KBM-7 (cell line): ENCODE data around the gene MSL3.
A peak's percentile ranks its signal among the peaks of the same experiment; 100 is the strongest.

Source experiments
- DNase-seq: peaks from one replicate; pipeline ENCODE4 v3.0.0-alpha.2; 2015
- in situ Hi-C: fragments of 300-500 bp; cut with MboI; formaldehyde crosslinking; loops from 2 replicates; pipeline ENCODE4 v1.14.3; 2020; ENCODE audit warnings: low sequenced_read_pairs, low pct_unique_long_range_greater_than_20kb, mixed read lengths

The MSL3 gene

GRCh38 chrX:11757719-11758399 lies at the start of gene MSL3:
MSL3 (plus strand) TSS chrX:11758237; CDS start chrX:11758264, 27 bp downstream.
- peak; percentile 67 for DNase-seq
- in situ Hi-C loops, result loop anchor here (25.0 kb wide), 1 partner anchor 221 kb away; no protein-coding TSS in a partner anchor

- in situ Hi-C loops, result no loop called here
- no peak for DNase-seq
Observed at GRCh38 chrX:11722304-11722703, 35.7 kb upstream of the MSL3 start.

- DNase-seq, result peak; percentile 50
- in situ Hi-C loops, result no loop called here
Observed at GRCh38 chrX:11724122-11725017, 33.7 kb upstream of the MSL3 start.

DNA sequence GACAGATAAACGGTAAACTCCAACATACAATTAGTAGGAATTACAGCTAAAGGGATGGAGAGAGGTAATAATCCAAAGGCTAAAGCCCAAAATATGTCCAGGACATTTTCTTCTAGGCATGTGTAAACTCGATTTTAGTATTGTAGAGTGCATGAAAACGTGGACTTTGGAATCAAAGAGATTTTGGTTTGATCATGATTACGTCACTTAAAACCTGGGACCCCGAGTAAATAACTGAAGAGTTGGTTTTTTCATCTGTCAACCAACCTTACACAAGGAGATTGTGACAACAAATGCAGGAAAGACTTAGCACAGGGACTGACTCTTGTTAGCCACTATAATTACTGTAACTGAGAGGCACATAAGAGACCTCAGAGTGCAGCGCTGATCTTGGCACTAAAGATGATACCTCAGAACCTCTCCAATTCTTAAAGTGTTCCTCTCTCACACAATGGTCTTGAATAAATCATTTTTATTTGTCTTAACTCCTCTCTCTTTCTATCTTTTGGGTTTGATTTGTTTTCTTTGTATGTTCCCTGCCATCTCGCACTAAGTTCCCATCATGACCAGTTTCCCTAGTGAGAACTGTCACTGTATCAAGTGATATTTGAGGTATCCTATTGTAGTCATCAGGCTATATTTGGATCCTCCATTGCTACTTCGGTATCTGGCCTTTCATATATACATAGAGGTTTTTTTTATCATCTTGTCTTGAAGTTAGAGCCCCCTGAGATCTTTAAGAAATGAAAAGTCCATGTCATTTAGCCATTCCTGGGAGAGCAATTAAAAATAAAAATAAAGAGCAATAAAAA lies 32.2 kb upstream of the MSL3 start:
- DNase-seq, result no peak
- in situ Hi-C loops, result no loop called here

DNA sequence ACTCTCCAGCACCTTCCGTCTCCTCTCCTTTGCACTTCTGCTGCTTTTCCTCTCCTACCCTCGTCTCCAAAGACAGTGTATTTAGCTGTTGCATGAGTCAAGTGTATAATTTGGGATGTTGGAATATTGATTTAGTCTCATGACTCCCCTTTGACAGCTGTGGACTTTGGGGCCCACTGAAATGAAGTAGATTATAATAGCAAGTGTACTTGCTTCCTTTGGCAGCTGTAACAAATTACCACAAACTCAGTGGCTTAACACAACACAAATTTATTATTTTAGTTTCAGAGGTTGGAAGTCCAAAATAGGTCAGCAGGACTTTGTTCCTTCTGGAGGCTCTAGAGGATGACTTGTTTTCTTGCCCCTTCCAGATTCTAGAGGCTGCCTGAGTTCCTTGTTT lies 29.5 kb upstream of the MSL3 start:
- in situ Hi-C loops, result no loop called here

GRCh38 chrX:11733614-11734013 lies 24.4 kb upstream of the MSL3 start:
- in situ Hi-C loops, result no loop called here

More for the DNA sequence above, 29.5 kb upstream of the MSL3 start:
- no peak for DNase-seq

DNA sequence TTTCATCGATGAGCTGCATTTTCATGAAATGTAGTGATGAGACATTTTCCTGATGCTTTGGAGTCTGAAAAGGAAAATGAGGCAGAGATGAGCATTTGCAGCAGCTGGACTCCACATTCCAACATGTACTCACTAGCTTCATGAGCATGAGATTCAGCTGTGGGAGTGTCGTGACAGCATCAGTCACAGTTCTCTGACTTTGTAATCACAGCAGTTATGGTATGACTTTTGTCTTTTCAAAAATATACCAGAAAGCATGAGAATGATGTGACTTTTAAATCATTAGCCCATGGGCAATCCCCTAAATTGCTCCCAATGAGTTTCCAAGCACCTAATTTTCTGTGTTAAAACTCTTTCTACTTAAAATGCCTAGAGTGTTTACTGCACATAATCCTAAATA lies 18.3 kb upstream of the MSL3 start:
- no peak for DNase-seq
- in situ Hi-C loops, result no loop called here

More at GRCh38 chrX:11733614-11734013, 24.4 kb upstream of the MSL3 start:
- DNase-seq, result no peak

DNA sequence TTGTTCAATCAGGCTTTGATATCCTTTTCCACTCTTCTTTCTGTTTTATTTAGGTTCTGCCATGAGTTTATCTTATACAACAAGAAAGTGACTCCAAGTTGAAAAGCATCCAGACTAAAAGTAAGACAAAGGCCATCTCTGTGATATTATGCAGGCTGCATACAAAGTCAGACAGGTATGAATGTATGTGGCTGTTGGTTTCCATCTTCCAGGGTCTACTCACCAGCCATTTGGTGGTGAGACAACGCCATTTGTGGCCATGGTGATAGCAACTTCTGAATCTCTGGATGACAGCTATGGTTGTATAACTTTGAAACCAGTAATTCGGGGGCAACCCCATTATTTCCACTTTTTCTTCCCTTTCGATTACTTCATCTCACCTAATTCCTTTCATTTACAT lies 17.2 kb upstream of the MSL3 start:
- in situ Hi-C loops, result no loop called here
- DNase-seq, result no peak

DNA sequence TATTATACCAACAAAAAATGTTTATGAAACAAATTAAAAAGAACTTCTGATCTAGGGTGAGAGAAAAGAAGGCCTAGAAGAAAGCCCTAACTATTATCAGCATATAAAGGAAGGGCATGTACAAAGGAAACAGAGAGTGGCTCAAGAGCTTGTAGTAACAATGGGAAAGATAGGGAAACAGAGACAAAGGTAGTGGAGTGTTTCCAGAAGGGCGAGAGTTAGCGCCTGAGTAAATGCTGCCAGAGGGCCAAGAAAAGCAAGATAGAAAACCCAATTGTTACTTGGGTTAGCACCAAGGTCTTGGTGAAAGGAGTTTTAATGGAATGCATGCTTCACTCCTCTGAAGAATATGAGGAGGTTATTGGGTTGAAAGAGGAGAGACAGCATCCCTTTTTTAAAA lies 16.5 kb upstream of the MSL3 start:
- no peak for DNase-seq
- in situ Hi-C loops, result no loop called here

DNA sequence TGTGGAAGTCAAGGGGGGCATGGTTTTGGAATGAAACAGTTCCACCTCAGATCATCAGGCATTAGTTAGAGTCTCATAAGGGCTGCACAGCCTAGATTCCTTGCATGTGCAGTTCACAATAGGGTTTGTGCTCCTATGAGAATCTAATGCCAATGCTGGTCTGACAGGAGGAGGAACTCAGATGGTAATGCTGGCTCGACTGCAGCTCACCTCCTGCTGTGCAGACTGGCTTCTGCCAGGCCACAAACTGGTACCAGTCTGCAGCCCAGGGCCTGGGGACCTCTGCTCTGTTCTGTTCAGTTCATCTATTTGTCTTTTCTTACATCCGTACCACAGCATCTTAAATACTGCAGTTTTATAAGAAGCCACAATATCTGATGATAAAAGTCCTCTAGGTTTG lies 12.2 kb upstream of the MSL3 start:
- in situ Hi-C loops, result no loop called here
- DNase-seq, result no peak

DNA sequence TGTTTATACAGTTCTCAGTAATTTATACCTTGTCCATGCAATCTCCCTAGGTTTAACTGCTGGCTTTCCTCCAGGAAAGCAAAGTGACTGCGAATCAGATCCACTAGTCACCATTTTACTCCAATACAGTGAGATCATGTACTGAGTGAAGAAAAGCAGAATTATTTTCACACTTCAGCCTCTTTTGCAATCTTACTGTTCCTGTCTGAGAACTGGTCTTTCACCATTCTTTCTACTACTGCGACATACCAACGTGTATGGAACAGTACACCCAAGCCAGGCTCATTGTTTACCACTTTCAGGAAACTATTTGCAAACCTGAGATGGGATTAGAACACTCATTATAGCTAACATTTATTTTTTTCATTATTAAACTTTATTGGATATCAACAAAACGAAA lies 8.0 kb upstream of the MSL3 start:
- DNase-seq, result no peak
- in situ Hi-C loops, result loop anchor here (25.0 kb wide), 1 partner anchor 213 kb away; no protein-coding TSS in a partner anchor

DNA sequence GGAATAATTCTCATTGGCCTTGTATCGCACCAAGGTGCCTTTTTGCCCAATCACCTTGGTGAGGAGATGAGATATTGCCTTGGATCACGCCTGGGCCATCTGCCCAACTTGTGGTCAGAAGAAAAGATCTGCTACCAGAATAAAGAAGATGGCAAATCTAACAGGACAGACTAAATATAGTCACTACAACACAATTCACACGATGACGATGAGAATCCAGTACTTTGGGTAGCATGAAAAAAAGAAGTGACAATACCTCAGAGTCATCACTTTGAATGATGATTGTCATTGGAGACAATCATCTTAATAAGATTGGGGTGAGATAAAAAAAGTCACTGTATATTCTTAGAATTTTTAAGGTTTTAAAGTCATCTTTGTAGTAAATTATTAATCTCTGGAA lies 7.3 kb upstream of the MSL3 start:
- in situ Hi-C loops, result loop anchor here (25.0 kb wide), 1 partner anchor 213 kb away; no protein-coding TSS in a partner anchor
- no peak for DNase-seq

DNA sequence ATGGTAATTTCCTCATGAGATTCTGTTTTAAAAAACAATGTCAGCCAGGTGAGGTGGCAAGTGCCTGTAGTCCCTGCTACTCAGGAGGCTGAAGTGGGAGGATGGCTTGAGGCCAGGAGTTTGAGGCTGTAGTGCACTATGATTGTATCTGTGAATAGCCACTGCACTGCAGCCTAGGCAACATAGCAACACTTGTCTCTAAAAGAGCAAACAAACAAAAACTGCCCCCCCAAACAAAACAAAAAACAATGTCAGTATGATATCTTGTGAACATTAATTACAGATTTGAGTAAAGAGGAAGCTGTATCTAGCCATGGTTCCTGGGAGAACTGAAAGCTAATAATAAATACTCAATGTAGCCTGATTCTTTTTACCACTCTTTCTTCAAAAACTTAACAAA lies 6.8 kb upstream of the MSL3 start:
- in situ Hi-C loops, result loop anchor here (25.0 kb wide), 1 partner anchor 214 kb away; no protein-coding TSS in a partner anchor
- DNase-seq, result no peak

- DNase-seq, result no peak
- in situ Hi-C loops, result loop anchor here (25.0 kb wide), 1 partner anchor 216 kb away; no protein-coding TSS in a partner anchor
Observed at GRCh38 chrX:11753668-11754067, 4.4 kb upstream of the MSL3 start.

DNA sequence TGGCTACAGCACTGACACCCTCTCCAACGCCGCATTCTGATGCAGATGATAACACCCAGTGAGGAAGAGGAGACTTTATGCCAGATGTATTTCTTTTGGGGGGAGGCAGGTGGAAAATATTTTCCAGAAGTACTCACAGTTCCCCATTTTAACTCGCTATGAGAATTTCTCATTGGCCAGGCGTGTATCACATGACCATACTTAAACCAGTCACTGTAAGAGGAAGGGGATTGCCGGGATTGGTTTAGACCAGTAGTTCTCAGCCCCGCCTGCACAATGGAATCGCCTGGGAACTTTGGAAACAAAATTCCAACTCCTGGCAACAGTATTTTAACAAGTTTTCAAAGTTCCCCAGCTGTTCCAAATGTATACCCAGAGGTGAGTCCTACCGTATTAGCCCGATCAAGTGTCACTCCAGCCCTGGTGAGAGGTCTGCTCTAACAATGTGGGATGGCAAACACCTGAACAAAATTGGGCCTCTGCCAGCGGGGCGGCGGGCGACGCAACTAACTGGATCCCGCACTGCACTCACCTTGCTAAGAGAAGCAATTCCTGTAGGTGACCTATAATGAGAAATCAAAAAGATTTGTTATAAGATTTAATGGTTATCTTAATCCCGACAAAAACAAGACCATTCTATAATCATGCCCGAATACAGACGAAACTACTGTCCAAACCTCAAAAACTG lies 2.9 kb upstream of the MSL3 start:
- no peak for DNase-seq
- in situ Hi-C loops, result loop anchor here (25.0 kb wide), 1 partner anchor 218 kb away; no protein-coding TSS in a partner anchor

DNA sequence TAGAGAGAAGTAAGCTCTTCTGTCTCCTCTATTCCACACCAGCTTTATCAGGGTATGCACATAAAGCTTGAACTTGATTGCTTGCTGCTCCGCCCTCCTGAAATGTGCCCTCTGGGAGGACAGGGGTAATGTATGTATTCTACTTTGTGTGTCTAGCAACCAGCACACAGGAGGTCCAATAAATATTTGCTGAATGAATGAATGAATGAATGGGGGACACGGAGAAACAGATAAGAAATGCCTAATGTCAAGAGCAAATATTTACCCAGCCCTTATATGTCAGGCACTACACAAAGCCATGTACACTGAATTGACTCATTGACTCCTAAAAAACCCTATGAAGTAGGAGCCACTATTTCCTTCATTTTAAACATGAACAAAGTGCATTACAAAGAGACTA lies 2.3 kb upstream of the MSL3 start:
- DNase-seq, result no peak
- in situ Hi-C loops, result loop anchor here (25.0 kb wide), 1 partner anchor 218 kb away; no protein-coding TSS in a partner anchor

- no peak for DNase-seq
- in situ Hi-C loops, result loop anchor here (25.0 kb wide), 1 partner anchor 219 kb away; no protein-coding TSS in a partner anchor
Observed at GRCh38 chrX:11756354-11757318, 1.4 kb upstream of the MSL3 start.

DNA sequence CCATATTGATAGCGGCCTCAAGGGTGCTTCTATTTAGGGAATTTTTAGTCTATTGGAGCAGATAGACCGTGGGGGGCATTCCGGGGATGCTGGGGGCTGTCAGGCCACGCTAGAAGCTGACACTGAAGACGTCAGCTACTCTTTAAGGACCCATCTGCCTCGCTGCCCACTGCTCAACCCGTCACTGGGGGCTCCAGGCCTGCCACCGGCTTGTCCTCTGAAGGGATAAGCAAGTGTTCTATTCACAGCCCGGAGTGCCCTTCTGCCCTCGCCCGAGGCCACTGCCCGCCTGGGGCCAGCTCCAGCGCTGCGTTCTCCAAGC lies 679 bp upstream of the MSL3 start:
- in situ Hi-C loops, result loop anchor here (25.0 kb wide), 1 partner anchor 220 kb away; no protein-coding TSS in a partner anchor
- DNase-seq, result no peak
